HG03025 (cell line): Measurements from ENCODE around the gene SPCS2.

Source experiments
- ATAC-seq: cut with Tn5 transposase; IDR thresholded peaks from one replicate; pipeline ENCODE4 v1.9.1; 2021; ENCODE audit warnings: mild to moderate bottlenecking, moderate library complexity; ENCODE audit not compliant: unreplicated experiment, low FRiP score

SPCS2 gene

GRCh38 chr11:74948898-74949752 is at the start of gene SPCS2, which contains the start of gene XRRA1:
TSS of gene SPCS2 (plus strand) at chr11:74949266. CDS start at chr11:74949286, 20 bp downstream.
TSS of gene XRRA1 (minus strand) at chr11:74949091. CDS start at chr11:74940878, 8,213 bp downstream.
- ATAC-seq, result peak; percentile 85

GRCh38 chr11:74902342-74902741 is 46.7 kb upstream of the SPCS2 start:
- no peak for ATAC-seq

GRCh38 chr11:74905326-74905725 is 43.7 kb upstream of the SPCS2 start:
- ATAC-seq, result no peak

- no peak for ATAC-seq
These were observed 39.7 kb upstream of the SPCS2 start for GRCh38 chr11:74909385-74909784.

GRCh38 chr11:74909812-74910211 is 39.3 kb upstream of the SPCS2 start:
- ATAC-seq, result no peak

GRCh38 chr11:74923125-74923524 is 25.9 kb upstream of the SPCS2 start:
- no peak for ATAC-seq

- ATAC-seq, result no peak
These were observed 23.8 kb upstream of the SPCS2 start for GRCh38 chr11:74925281-74925680.

GRCh38 chr11:74926304-74927030 is 22.6 kb upstream of the SPCS2 start:
- no peak for ATAC-seq

GRCh38 chr11:74927496-74927895 is 21.6 kb upstream of the SPCS2 start:
- no peak for ATAC-seq

- ATAC-seq, result no peak
These were observed 19.4 kb upstream of the SPCS2 start for GRCh38 chr11:74929431-74930363.

- no peak for ATAC-seq
These were observed 16.9 kb upstream of the SPCS2 start for GRCh38 chr11:74932169-74932568.

GRCh38 chr11:74932797-74933196 is 16.3 kb upstream of the SPCS2 start:
- ATAC-seq, result no peak

GRCh38 chr11:74933765-74934164 is 15.3 kb upstream of the SPCS2 start:
- ATAC-seq, result no peak

GRCh38 chr11:74935285-74935684 is 13.8 kb upstream of the SPCS2 start:
- ATAC-seq, result no peak

- no peak for ATAC-seq
These were observed 13.0 kb upstream of the SPCS2 start for GRCh38 chr11:74936087-74936486.

GRCh38 chr11:74936976-74937375 is 12.1 kb upstream of the SPCS2 start:
- no peak for ATAC-seq

- no peak for ATAC-seq
These were observed 11.2 kb upstream of the SPCS2 start for GRCh38 chr11:74937696-74938475.

GRCh38 chr11:74941492-74941891 is 7.6 kb upstream of the SPCS2 start:
- no peak for ATAC-seq

GRCh38 chr11:74942073-74942759 is 6.8 kb upstream of the SPCS2 start:
- ATAC-seq, result no peak
